Esophagus squamous epithelium (tissue), 4 donors: ENCODE results near the gene PLA2G3.

Experiments used
- POLR2A ChIP-seq, 4 donors: fragments of 450-650 bp; IDR thresholded peaks; one replicate each; pipeline ENCODE4 v1.6.1; 2017; ENCODE audit warnings: antibody characterized with exemption in 4 of 4, mild to moderate bottlenecking in 4 of 4, moderate library complexity in 3 of 4
- TF ChIP-seq, protein P1 (sequence below), 6 experiments: fragments of 450-650 bp in 4 of 6; fragments of 200-600 bp in 2 of 6; sonication (generic) in 2 of 6; IDR thresholded peaks; one replicate each; pipeline ENCODE4 v1.5.1; 2016 to 2019; ENCODE audit warnings: antibody characterized with exemption in 6 of 6, mild to moderate bottlenecking in 4 of 6, moderate library complexity in 4 of 6

DNA sequence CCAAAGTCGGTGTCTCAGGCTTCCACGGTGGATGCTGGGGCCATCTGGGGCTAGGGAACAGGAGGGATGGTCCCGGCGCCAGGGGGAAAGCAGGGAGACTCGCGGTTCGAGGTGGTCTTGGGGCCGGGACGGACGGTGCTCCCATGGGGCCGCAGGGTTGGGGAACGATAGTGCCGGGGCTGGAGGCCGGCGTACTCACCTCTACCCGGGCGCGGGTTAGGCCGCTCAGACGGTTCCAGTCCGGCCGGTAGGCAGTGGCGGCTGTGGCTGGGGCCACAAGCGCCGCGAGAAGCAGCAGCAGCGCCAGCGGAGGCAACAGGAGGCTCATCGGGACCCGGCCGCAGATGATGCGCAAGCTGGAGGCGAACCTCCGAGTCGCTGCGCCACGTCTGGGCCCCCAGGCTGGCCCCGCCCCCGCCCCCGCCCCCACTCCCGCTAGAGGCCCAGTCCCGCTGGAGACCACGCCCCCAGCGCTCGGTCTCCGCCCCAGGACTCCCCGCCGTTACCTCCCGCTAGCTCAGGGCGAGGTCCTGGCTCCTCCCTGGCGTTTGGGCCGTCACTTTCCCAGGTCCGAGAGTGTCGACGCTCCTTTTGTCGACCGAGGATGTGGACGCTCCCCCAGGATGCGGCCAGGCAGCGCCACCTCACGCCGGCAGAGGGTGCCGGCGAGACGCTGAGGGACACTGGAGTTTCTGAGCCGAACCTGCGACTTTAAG, 33.0 kb downstream of the PLA2G3 start, which contains the start of gene SELENOM:
- TF ChIP-seq, protein P1, sequence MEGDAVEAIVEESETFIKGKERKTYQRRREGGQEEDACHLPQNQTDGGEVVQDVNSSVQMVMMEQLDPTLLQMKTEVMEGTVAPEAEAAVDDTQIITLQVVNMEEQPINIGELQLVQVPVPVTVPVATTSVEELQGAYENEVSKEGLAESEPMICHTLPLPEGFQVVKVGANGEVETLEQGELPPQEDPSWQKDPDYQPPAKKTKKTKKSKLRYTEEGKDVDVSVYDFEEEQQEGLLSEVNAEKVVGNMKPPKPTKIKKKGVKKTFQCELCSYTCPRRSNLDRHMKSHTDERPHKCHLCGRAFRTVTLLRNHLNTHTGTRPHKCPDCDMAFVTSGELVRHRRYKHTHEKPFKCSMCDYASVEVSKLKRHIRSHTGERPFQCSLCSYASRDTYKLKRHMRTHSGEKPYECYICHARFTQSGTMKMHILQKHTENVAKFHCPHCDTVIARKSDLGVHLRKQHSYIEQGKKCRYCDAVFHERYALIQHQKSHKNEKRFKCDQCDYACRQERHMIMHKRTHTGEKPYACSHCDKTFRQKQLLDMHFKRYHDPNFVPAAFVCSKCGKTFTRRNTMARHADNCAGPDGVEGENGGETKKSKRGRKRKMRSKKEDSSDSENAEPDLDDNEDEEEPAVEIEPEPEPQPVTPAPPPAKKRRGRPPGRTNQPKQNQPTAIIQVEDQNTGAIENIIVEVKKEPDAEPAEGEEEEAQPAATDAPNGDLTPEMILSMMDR (IDR thresholded peaks at IDR 0.05) = peak; percentile 67 to 98 (median 96)
- TF ChIP-seq POLR2A (IDR thresholded peaks at IDR 0.05) = peak in 2 of 4 donors; percentile 74 to 85
